HepG2 (cell line): ENCODE results near the gene PIP4K2C. TPM values are rescaled to one million over a fixed set of nuclear protein-coding genes. Genes with fewer than 3 reads are reported as not detected.

Experiments used
- AGO1 ChIP-seq: fragments of 200-400 bp; formaldehyde crosslinking; IDR thresholded peaks from 2 replicates; pipeline ENCODE4 v1.6.1; 2017; ENCODE audit warnings: mild to moderate bottlenecking, low read depth, low read length, moderate library complexity; ENCODE audit not compliant: poor library complexity, severe bottlenecking
- DNMT1 ChIP-seq: sonication (generic); formaldehyde crosslinking; IDR thresholded peaks from 2 replicates; pipeline ENCODE4 v1.5.1; 2020; ENCODE audit warnings: mild to moderate bottlenecking, missing genetic modification reagents
- ETV6 ChIP-seq: sonication (generic); formaldehyde crosslinking; conservative IDR thresholded peaks from 2 replicates; pipeline ENCODE4 v1.4.0; 2020; ENCODE audit warnings: missing genetic modification reagents
- FOSL2 ChIP-seq: sonication (generic); formaldehyde crosslinking; IDR thresholded peaks from 2 replicates; pipeline ENCODE4 v1.4.0; 2020; ENCODE audit warnings: missing genetic modification reagents
- HOXA5 ChIP-seq: sonication (generic); formaldehyde crosslinking; IDR thresholded peaks from 2 replicates; pipeline ENCODE4 v1.4.0; 2020; ENCODE audit warnings: missing genetic modification reagents
- MNT ChIP-seq: fragments of 450-650 bp; IDR thresholded peaks from 2 replicates; pipeline ENCODE4 v1.6.1; 2016
- PRPF4 ChIP-seq: fragments of 200-400 bp; formaldehyde crosslinking; IDR thresholded peaks from 2 replicates; pipeline ENCODE4 v1.6.1; 2016; ENCODE audit warnings: low read length, low read depth; ENCODE audit not compliant: poor library complexity, severe bottlenecking
- RBM22 ChIP-seq: fragments of 200-400 bp; formaldehyde crosslinking; optimal IDR thresholded peaks from 2 replicates; pipeline ENCODE3; 2017; ENCODE audit warnings: mild to moderate bottlenecking, low read length, moderate library complexity
- RFXANK ChIP-seq: IDR thresholded peaks from 2 replicates; pipeline ENCODE4 v1.6.1; 2016
- STAT5B ChIP-seq: sonication (generic); formaldehyde crosslinking; IDR thresholded peaks from 2 replicates; pipeline ENCODE4 v1.4.0; 2020; ENCODE audit warnings: missing genetic modification reagents
- XRCC5 ChIP-seq: fragments of 200-400 bp; formaldehyde crosslinking; optimal IDR thresholded peaks from 2 replicates; pipeline ENCODE3; 2017; ENCODE audit warnings: mild to moderate bottlenecking, low read length
- ZNF160 ChIP-seq: sonication (generic); formaldehyde crosslinking; IDR thresholded peaks from 2 replicates; pipeline ENCODE4 v1.8.0; 2022; ENCODE audit warnings: mild to moderate bottlenecking, inconsistent platforms, missing genetic modification reagents
- ZNF235 ChIP-seq: sonication (generic); formaldehyde crosslinking; IDR thresholded peaks from 2 replicates; pipeline ENCODE4 v1.8.1; 2023; ENCODE audit warnings: mild to moderate bottlenecking, missing genetic modification reagents, borderline replicate concordance
- ZNF264 ChIP-seq: sonication (generic); formaldehyde crosslinking; IDR thresholded peaks from 2 replicates; pipeline ENCODE4 v1.4.0; 2020; ENCODE audit warnings: missing genetic modification reagents
- ZNF317 ChIP-seq: sonication (generic); formaldehyde crosslinking; IDR thresholded peaks from 2 replicates; pipeline ENCODE4 v1.5.0; 2020; ENCODE audit warnings: mild to moderate bottlenecking, missing genetic modification reagents
- ZNF446 ChIP-seq: sonication (generic); formaldehyde crosslinking; IDR thresholded peaks from 2 replicates; pipeline ENCODE4 v1.5.0; 2020; ENCODE audit warnings: mild to moderate bottlenecking, missing genetic modification reagents
- ZNF460 ChIP-seq: sonication (generic); formaldehyde crosslinking; IDR thresholded peaks from 2 replicates; pipeline ENCODE4 v1.5.1; 2020; ENCODE audit warnings: missing genetic modification reagents, mild to moderate bottlenecking, borderline replicate concordance
- ZSCAN5A ChIP-seq: sonication (generic); formaldehyde crosslinking; IDR thresholded peaks from 2 replicates; pipeline ENCODE4 v1.8.0; 2022; ENCODE audit warnings: mild to moderate bottlenecking, missing genetic modification reagents, borderline replicate concordance
- polyA plus RNA-seq, 8 experiments: library from polyadenylated mRNA; depleted of rRNA in 3 of 8; stranded (reverse) in 7 of 8; unstranded in 1 of 8; fragments of >200 nt; fragmentation: Illumina TruSeq in 4 of 8; extraction: Trizol in 4 of 8; gene quantifications; 2 replicates each; pipeline versions ENCODE4 v1.2.1 to v1.2.3, GENCODE V29; 2011 to 2016; ENCODE audit warnings: low read depth in 4 of 8, missing spikeins in 1 of 8, mixed read lengths in 1 of 8; ENCODE audit not compliant: insufficient read depth in 1 of 8
- total RNA-seq, 5 experiments: library from RNA; depleted of rRNA; stranded (reverse); fragments of >200 nt; fragmentation: Illumina TruSeq; extraction: Trizol; gene quantifications; 2 replicates each; pipeline ENCODE4 v1.2.3, GENCODE V29; 2016; ENCODE audit warnings: low read depth in 1 of 5
- TF ChIP-seq, protein P1 (sequence below): sonication (generic); formaldehyde crosslinking; IDR thresholded peaks from 2 replicates; pipeline ENCODE4 v1.4.0; 2020; ENCODE audit warnings: mild to moderate bottlenecking, low read depth, missing genetic modification reagents
- TF ChIP-seq, protein P2 (sequence below): sonication (generic); formaldehyde crosslinking; IDR thresholded peaks from 2 replicates; pipeline ENCODE4 v1.5.0; 2020; ENCODE audit warnings: mild to moderate bottlenecking, missing genetic modification reagents

Gene PIP4K2C
- total and polyA plus RNA-seq, 2 of the 13 experiments (the other 11 are each of a cell fraction or from before 2014, with no cell fraction given): 23.3 to 26.4 TPM

DNA sequence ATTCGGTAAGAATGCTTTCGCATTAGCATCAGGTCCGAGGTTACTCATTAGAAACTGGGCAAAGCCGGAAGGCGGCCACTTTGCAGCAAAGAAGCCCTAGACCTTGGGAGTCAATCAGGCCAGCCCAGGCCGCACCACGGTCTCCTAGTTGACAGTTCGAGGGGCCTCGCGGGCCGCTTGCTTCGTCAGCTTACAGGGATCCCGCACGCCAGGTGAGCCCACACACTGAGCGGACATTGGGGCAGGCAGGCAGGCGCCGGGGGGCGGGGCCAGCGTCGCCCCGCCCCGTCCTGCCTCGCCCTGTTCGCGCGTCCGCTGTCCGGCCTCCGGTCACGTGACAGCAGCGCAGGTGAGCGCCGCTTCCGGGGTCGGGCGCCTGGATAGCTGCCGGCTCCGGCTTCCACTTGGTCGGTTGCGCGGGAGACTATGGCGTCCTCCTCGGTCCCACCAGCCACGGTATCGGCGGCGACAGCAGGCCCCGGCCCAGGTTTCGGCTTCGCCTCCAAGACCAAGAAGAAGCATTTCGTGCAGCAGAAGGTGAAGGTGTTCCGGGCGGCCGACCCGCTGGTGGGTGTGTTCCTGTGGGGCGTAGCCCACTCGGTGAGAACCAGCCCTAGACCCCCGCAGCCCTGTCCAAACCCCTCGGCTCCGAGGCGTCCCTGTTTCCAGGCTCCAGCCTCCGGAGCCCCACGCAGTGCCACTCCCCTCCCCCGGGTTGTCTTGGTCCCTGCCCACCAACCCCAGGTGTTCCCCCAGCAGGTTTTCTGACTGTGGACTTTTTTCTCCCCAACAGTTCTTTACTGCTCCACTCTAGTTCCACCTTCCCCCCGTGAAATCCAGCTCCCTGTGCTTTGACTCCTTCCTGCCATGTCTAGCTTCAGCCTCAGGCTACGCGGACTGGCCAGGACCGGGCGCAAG, at the start of gene PIP4K2C (continued):
- TF ChIP-seq, protein P1, sequence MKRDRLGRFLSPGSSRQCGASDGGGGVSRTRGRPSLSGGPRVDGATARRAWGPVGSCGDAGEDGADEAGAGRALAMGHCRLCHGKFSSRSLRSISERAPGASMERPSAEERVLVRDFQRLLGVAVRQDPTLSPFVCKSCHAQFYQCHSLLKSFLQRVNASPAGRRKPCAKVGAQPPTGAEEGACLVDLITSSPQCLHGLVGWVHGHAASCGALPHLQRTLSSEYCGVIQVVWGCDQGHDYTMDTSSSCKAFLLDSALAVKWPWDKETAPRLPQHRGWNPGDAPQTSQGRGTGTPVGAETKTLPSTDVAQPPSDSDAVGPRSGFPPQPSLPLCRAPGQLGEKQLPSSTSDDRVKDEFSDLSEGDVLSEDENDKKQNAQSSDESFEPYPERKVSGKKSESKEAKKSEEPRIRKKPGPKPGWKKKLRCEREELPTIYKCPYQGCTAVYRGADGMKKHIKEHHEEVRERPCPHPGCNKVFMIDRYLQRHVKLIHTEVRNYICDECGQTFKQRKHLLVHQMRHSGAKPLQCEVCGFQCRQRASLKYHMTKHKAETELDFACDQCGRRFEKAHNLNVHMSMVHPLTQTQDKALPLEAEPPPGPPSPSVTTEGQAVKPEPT: 0 out of 2 replicates have a peak, but pooled peaks have one; percentile 41
- TF ChIP-seq RBM22 (no peak), MNT (peak; percentile 13; the same call in 1 of the 2 replicates), AGO1 (no peak), ZNF235 (CRISPR knock-in tag) (peak; percentile 87; the same call in 1 of the 2 replicates), ZNF160 (CRISPR knock-in tag) (peak; percentile 17; the same call in 1 of the 2 replicates), ZNF317 (CRISPR knock-in tag) (peak; percentile 63; the same call in 1 of the 2 replicates), ETV6 (CRISPR knock-in tag) (peak; percentile 22; the same call in 1 of the 2 replicates), ZNF460 (CRISPR knock-in tag) (no peak), XRCC5 (no peak), FOSL2 (CRISPR knock-in tag) (peak; percentile 6; the same call in 1 of the 2 replicates), ZNF264 (CRISPR knock-in tag) (no peak), DNMT1 (CRISPR knock-in tag) (no peak), HOXA5 (no peak), PRPF4 (no peak), RFXANK (CRISPR knock-in tag) (no peak), STAT5B (CRISPR knock-in tag) (no peak), ZNF446 (no peak), ZSCAN5A (CRISPR knock-in tag) (no peak)
- TF ChIP-seq, protein P2, sequence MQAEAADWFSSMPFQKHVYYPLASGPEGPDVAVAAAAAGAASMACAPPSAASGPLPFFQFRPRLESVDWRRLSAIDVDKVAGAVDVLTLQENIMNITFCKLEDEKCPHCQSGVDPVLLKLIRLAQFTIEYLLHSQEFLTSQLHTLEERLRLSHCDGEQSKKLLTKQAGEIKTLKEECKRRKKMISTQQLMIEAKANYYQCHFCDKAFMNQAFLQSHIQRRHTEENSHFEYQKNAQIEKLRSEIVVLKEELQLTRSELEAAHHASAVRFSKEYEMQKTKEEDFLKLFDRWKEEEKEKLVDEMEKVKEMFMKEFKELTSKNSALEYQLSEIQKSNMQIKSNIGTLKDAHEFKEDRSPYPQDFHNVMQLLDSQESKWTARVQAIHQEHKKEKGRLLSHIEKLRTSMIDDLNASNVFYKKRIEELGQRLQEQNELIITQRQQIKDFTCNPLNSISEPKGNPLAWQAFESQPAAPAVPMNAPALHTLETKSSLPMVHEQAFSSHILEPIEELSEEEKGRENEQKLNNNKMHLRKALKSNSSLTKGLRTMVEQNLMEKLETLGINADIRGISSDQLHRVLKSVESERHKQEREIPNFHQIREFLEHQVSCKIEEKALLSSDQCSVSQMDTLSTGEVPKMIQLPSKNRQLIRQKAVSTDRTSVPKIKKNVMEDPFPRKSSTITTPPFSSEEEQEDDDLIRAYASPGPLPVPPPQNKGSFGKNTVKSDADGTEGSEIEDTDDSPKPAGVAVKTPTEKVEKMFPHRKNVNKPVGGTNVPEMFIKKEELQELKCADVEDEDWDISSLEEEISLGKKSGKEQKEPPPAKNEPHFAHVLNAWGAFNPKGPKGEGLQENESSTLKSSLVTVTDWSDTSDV: 0 out of 2 replicates have a peak, but pooled peaks have one; percentile 45
